HG02610 (cell line): ENCODE data around the gene STARD7.

Source experiments
- ATAC-seq: cut with Tn5 transposase; IDR thresholded peaks from one replicate; pipeline ENCODE4 v1.9.1; 2021; ENCODE audit warnings: mild to moderate bottlenecking, moderate library complexity; ENCODE audit not compliant: unreplicated experiment

STARD7 gene

DNA sequence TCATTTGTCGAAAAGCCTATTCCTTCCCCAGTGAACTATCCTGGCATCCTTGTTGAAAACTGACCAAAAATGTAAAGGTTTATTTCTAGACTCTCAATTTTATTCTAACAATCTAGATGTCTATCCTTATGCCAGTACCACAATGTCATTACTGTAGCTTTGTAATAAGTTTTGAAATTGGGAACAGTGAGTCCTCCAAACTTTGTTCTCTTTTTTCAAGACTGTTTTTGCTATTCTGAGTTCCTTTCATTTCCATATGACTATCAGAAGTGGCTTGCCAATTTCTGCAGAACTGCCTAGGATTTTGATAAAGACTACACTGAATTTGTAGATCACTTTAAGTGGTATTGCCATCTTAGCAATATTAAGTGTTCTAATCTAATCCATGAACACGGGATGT, 9.7 kb downstream of the STARD7 start:
- no peak for ATAC-seq

GRCh38 chr2:96197546-96198255, 10.9 kb downstream of the STARD7 start:
- no peak for ATAC-seq

- ATAC-seq, result no peak
Measured at GRCh38 chr2:96195410-96196066, 13.1 kb downstream of the STARD7 start.

DNA sequence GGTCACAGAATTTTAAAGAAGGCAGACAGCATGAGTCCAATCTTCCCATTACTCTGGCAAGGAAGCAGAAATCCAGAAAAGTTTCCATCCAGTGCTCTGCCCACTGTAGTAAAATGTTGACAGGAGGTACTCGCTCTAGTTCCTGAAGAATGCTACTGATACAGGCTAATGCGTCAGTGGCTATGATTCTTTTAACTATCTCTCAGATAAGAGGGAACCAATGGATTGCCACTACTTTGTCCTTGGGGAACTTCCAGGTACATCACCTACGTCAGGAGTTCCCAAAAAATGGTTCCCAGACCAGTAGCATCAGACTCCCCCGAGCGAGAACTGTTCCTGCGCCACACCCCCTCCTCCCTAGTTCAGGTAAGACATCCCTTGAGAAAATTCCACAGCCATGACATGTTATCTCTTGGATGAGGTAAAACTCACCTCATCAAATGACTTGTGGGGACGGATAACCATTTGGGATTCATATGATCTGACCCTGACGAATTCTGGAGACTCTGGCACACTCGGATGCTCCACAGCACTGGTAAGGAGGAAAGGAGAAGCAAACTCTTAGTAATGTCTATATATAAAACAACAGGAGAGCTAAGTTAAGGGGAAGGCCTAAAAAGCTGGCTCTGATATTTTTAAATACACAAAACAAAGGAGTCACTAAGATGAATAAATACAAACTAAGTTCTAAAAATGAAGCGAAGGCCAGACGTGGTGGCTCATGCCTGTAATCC, 16.5 kb downstream of the STARD7 start:
- ATAC-seq, result no peak

GRCh38 chr2:96188821-96189526, 19.7 kb downstream of the STARD7 start:
- no peak for ATAC-seq

DNA sequence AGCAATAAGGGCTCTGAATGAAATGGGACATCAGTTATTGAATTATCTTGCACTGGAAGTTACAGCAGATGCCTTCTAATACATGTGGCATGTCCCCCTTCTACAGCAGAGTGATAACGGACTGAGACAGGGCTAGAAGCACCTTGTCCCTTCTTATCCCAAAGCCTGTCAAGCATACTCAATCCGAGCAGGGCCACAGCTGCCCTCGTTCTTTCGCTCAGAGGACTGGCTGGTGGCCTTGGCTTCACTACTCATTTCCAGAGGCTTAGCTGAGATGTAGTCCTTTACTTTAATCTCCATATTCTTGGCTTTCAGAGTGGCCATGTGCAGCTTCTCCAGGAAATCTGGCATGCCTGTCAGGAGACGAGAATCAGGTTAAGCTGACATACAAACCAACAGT, 22.1 kb downstream of the STARD7 start:
- ATAC-seq, result no peak

DNA sequence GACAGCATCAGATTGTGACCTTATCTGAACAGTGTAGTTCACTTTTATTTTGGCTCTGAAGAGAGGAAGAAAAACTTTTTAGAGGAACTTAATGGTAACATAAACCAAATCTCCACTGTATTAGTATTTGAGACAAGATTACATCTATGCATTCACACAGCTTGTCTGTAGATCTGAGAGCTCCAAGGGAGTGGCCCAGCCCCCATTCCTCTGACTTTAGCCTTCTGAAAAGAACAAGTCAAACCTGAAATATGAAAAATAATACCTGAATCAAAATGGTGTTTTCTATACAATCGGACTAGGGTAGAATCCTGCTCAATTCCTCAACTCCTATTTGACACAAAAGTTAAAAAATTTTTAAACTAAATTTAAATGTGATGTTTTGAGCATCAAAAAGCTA, 23.1 kb downstream of the STARD7 start:
- ATAC-seq, result no peak

- ATAC-seq, result no peak
Measured at GRCh38 chr2:96184989-96185388, 23.6 kb downstream of the STARD7 start.

- ATAC-seq, result no peak
Measured at GRCh38 chr2:96184188-96184587, 24.4 kb downstream of the STARD7 start.

GRCh38 chr2:96181529-96181928, 27.1 kb downstream of the STARD7 start:
- ATAC-seq, result peak; percentile 47

GRCh38 chr2:96180521-96180920, 28.1 kb downstream of the STARD7 start:
- no peak for ATAC-seq

GRCh38 chr2:96180002-96180401, 28.6 kb downstream of the STARD7 start:
- no peak for ATAC-seq

GRCh38 chr2:96176661-96177060, 32.0 kb downstream of the STARD7 start:
- ATAC-seq, result no peak

- ATAC-seq, result no peak
Measured at GRCh38 chr2:96175951-96176350, 32.7 kb downstream of the STARD7 start.

- peak; percentile 72 for ATAC-seq
Measured at GRCh38 chr2:96174251-96175144, 34.1 kb downstream of the STARD7 start.

- ATAC-seq, result no peak
Measured at GRCh38 chr2:96171831-96172230, 36.8 kb downstream of the STARD7 start.

- no peak for ATAC-seq
Measured at GRCh38 chr2:96170626-96171025, 38.0 kb downstream of the STARD7 start.

GRCh38 chr2:96169868-96170507, 38.6 kb downstream of the STARD7 start:
- no peak for ATAC-seq

DNA sequence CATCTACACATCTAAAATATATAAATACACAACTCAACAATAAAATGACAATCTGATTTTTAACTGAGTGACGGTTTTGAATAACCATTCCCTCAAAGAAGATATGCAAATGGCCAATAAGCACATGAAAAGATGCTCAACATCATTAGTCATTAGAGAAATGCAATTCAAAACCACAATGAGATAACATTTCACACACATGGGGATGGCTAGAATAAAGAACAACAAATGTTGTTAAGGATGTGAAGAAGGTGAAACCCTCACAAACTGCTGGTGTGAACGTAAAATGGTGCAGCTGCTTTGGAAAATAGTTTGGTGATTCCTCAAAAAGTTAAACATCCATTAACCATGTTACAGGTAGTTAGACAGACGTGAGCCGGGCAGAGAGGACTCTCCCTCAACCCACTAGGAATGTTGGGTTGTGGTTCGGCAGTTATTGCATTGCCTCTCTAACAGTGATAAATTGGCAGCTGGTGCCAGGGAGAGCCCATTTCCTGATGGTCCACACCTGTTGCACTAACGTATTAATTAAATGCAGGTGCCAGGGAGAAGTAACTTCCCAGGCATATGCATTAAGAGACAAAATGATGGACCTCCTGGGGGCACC, 41.1 kb downstream of the STARD7 start:
- no peak for ATAC-seq
